ENCODE data around the gene CDKN2B-AS1. TPM values are rescaled to one million over a fixed set of nuclear protein-coding genes. Genes with fewer than 3 reads are reported as not detected.
A peak's percentile ranks its signal among the peaks of the same experiment; 100 is the strongest.

Gene CDKN2B-AS1
- total RNA-seq, 1 donor from 2014 or later: 2.3 TPM

- DNase-seq: no peak
- ATAC-seq: no peak
- no peak for TF ChIP-seq CTCF (IDR thresholded peaks at IDR 0.05)
- no peaks in the 10 kb centered on the region for H3K4me1 ChIP-seq
- no peaks in the 10 kb centered on the region for H3K36me3 ChIP-seq
- peaks cover 71% of the 10 kb centered on the region for H3K27me3 ChIP-seq
- no peak overlapping the region for H3K27ac ChIP-seq
- H3K9me3 ChIP-seq: no peaks in the 10 kb centered on the region
- no peak overlapping the region for H3K4me3 ChIP-seq
- intact Hi-C loops (cut with DNase I): no loop called here
Observed at GRCh38 chr9:21984101-21984500, 10.5 kb upstream of the CDKN2B-AS1 start.

- no peak overlapping the region for H3K4me3 ChIP-seq
- DNase-seq (no peak), ATAC-seq (no peak)
- H3K9me3 ChIP-seq: no peaks in the 10 kb centered on the region
- H3K4me1 ChIP-seq: no peaks in the 10 kb centered on the region
- intact Hi-C loops (cut with DNase I): no loop called here
- H3K27me3 ChIP-seq: peaks cover 76% of the 10 kb centered on the region
- no peaks in the 10 kb centered on the region for H3K36me3 ChIP-seq
- TF ChIP-seq CTCF (IDR thresholded peaks at IDR 0.05): no peak
- no peak overlapping the region for H3K27ac ChIP-seq
Observed at GRCh38 chr9:21985964-21986667, 8.5 kb upstream of the CDKN2B-AS1 start.

GRCh38 chr9:21988056-21988990, 6.3 kb upstream of the CDKN2B-AS1 start:
- ATAC-seq: no peak
- no peak for TF ChIP-seq CTCF (IDR thresholded peaks at IDR 0.05)
- intact Hi-C loops (cut with DNase I): no loop called here

GRCh38 chr9:21989440-21990189, 5.0 kb upstream of the CDKN2B-AS1 start:
- H3K4me1 ChIP-seq: no peaks in the 10 kb centered on the region
- no peak for TF ChIP-seq CTCF (IDR thresholded peaks at IDR 0.05)
- no peaks in the 10 kb centered on the region for H3K9me3 ChIP-seq
- intact Hi-C loops (cut with DNase I): no loop called here
- DNase-seq: peak; percentile 50
- H3K4me3 ChIP-seq: no peak overlapping the region
- ATAC-seq: no peak
- H3K27ac ChIP-seq: no peak overlapping the region
- H3K27me3 ChIP-seq: peaks cover 72% of the 10 kb centered on the region
- H3K36me3 ChIP-seq: no peaks in the 10 kb centered on the region

More at GRCh38 chr9:21988056-21988990, 6.3 kb upstream of the CDKN2B-AS1 start:
- H3K9me3 ChIP-seq: no peaks in the 10 kb centered on the region
- H3K36me3 ChIP-seq: no peaks in the 10 kb centered on the region
- no peaks in the 10 kb centered on the region for H3K4me1 ChIP-seq
- no peak for DNase-seq
- no peak overlapping the region for H3K27ac ChIP-seq
- no peak overlapping the region for H3K4me3 ChIP-seq
- peaks cover 84% of the 10 kb centered on the region for H3K27me3 ChIP-seq

GRCh38 chr9:21991072-21991959, 3.3 kb upstream of the CDKN2B-AS1 start:
- Histone ChIP-seq H3K27ac (no peak overlapping the region), H3K27me3 (peaks cover 57% of the 10 kb centered on the region), H3K9me3 (no peaks in the 10 kb centered on the region), H3K36me3 (no peaks in the 10 kb centered on the region), H3K4me3 (no peak overlapping the region), H3K4me1 (no peaks in the 10 kb centered on the region)
- DNase-seq (no peak), ATAC-seq (no peak)
- intact Hi-C loops (cut with DNase I): no loop called here
- no peak for TF ChIP-seq CTCF (IDR thresholded peaks at IDR 0.05)
